ENCODE measurements around the gene ANXA7.
"Not testable (repeated sequence)": the region's sequence is repeated elsewhere in the genome, so short reads cannot be mapped to it uniquely, and the experiment has no call there.

Gene ANXA7

GRCh38 chr10:73338801-73339368 lies 75.0 kb downstream of the ANXA7 start:
- no peak for DNase-seq (ENCODE audit: low read depth)

DNA sequence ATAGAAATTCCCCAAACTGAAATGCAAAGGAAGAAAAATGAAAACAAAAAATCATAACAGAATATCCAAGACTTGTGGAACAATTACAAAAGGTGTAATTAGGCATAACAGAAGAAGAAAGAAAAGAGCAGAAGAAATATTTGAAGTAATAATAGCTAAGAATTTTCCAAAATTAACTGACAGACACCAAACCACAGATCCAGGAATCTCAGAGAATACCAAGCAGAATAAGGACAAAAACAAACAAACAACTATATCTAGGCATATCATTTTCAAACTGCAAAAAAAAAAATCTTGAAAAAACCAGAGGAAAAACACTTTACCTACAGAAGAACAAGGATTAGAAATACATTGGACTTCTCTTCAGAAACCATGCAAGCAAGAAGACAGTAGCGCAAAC lies 80.7 kb downstream of the ANXA7 start:
- no peak for DNase-seq (ENCODE audit: low read depth)

- no peak for DNase-seq (ENCODE audit: low read depth)
These were observed 81.5 kb downstream of the ANXA7 start for GRCh38 chr10:73332379-73332778.

DNA sequence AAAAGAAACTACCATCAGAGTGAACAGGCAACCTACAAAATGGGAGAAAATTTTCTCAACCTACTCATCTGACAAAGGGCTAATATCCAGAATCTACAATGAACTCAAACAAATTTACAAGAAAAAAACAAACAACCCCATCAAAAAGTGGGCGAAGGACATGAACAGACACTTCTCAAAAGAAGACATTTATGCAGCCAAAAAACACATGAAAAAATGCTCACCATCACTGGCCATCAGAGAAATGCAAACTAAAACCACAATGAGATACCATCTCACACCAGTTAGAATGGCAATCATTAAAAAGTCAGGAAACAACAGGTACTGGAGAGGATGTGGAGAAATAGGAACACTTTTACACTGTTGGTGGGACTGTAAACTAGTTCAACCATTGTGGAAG lies 85.3 kb downstream of the ANXA7 start:
- DNase-seq (ENCODE audit: low read depth): not testable (repeated sequence)

DNA sequence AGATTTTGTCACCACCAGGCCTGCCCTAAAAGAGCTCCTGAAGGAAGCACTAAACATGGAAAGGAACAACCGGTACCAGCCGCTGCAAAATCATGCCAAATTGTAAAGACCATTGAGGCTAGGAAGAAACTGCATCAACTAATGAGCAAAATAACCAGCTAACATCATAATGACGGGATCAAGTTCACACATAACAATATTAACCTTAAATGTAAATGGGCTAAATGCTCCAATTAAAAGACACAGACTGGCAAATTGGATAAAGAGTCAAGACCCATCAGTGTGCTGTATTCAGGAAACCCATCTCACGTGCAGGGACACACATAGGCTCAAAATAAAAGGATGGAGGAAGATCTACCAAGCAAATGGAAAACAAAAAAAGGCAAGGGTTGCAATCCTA lies 88.6 kb downstream of the ANXA7 start:
- DNase-seq (ENCODE audit: low read depth): not testable (repeated sequence)
